B cell (primary cell): ENCODE data around the gene RPS28. TPM values are rescaled to one million over a fixed set of nuclear protein-coding genes. Genes with fewer than 3 reads are reported as not detected.

Experiments
- ATAC-seq: fragments of 200-7000 bp; cut with Tn5 transposase; one replicate; pipeline ENCODE4 v1.10.0; 2021; ENCODE audit warnings: low read depth, mild to moderate bottlenecking, moderate number of reproducible peaks, moderate library complexity
- CTCF ChIA-PET: fragments of 350-600 bp; sonication (Branson Sonifier 250); formaldehyde crosslinking; loops from one replicate; lab custom pipeline; 2021; ENCODE audit warnings: antibody characterized with exemption, inconsistent platforms; lab: Charles Lee
- POLR2A ChIA-PET: fragments of 350-600 bp; sonication (Branson Sonifier 250); formaldehyde crosslinking; loops from one replicate; lab custom pipeline; 2021; ENCODE audit warnings: antibody characterized with exemption; lab: Charles Lee
- DNase-seq: peaks from one replicate; pipeline ENCODE4 v3.0.0; 2013
- H2AFZ ChIP-seq: 2 replicates; pipeline ENCODE4 v1.6.1; 2012; ENCODE audit warnings: mild to moderate bottlenecking, low read depth, low read length; ENCODE audit not compliant: insufficient read depth, poor library complexity, severe bottlenecking
- H3K27ac ChIP-seq, 2 donors: 1 replicate in 1 of 2; 2 replicates in 1 of 2; pipeline ENCODE4 v1.5.1; 2012 to 2013; ENCODE audit warnings: low read length in 2 of 2, mild to moderate bottlenecking in 2 of 2, moderate library complexity in 1 of 2
- H3K27me3 ChIP-seq, 4 experiments: fragments of 200-600 bp in 1 of 4; sonication (generic) in 1 of 4; replicated peaks in 1 of 4; 1 replicate in 2 of 4; 2 replicates in 2 of 4; pipeline versions ENCODE4 v1.6.1 to v1.7.0; 2013 to 2016; ENCODE audit warnings: low read length in 3 of 4, mild to moderate bottlenecking in 2 of 4, mixed read lengths in 1 of 4, moderate library complexity in 1 of 4; ENCODE audit not compliant: insufficient read depth in 4 of 4, control insufficient read depth in 3 of 4; ENCODE audit errors: control extremely low read depth in 1 of 4
- H3K36me3 ChIP-seq, 2 experiments: replicated peaks in 1 of 2; 1 replicate in 1 of 2; 2 replicates in 1 of 2; pipeline versions ENCODE4 v1.6.1 to v1.7.1; 2013; ENCODE audit warnings: low read length in 1 of 2; ENCODE audit not compliant: insufficient read depth in 2 of 2, control insufficient read depth in 1 of 2; ENCODE audit errors: control extremely low read depth in 1 of 2, extremely low read depth in 1 of 2
- H3K4me1 ChIP-seq, 2 donors: fragments of 200-600 bp in 1 of 2; sonication (generic) in 1 of 2; 1 replicate in 1 of 2; 2 replicates in 1 of 2; pipeline versions ENCODE4 v1.5.1 to v1.6.1; 2013 to 2017; ENCODE audit warnings: low read length in 2 of 2; ENCODE audit not compliant: control insufficient read depth in 2 of 2, insufficient read depth in 2 of 2
- H3K4me2 ChIP-seq: replicated peaks from 2 replicates; pipeline ENCODE3; 2012; ENCODE audit warnings: mild to moderate bottlenecking, low read depth, low read length; ENCODE audit not compliant: poor library complexity, severe bottlenecking
- H3K4me3 ChIP-seq, 5 experiments: fragments of 200-600 bp in 1 of 5; sonication (generic) in 1 of 5; 1 replicate in 3 of 5; 2 replicates in 2 of 5; pipeline versions ENCODE4 v1.5.1 to v1.7.0; 2011 to 2016; ENCODE audit warnings: low read length in 4 of 5, mild to moderate bottlenecking in 4 of 5, low read depth in 2 of 5, control low read depth in 1 of 5, moderate library complexity in 1 of 5; ENCODE audit not compliant: insufficient read depth in 1 of 5; ENCODE audit errors: control extremely low read depth in 1 of 5, extremely low read depth in 1 of 5
- H3K79me2 ChIP-seq: fragments of 200-600 bp; sonication (generic); one replicate; pipeline ENCODE4 v1.6.0; 2016; ENCODE audit warnings: low read length; ENCODE audit not compliant: control insufficient read depth, insufficient read depth
- H3K9ac ChIP-seq: fragments of 200-600 bp; sonication (generic); 2 replicates; pipeline ENCODE4 v1.6.1; 2017; ENCODE audit warnings: mild to moderate bottlenecking, low read length, moderate library complexity
- H3K9me3 ChIP-seq, 3 donors: one replicate each; pipeline versions ENCODE4 v1.6.1 to v1.7.1; 2013; ENCODE audit warnings: low read length in 2 of 3; ENCODE audit not compliant: control insufficient read depth in 2 of 3, insufficient read depth in 1 of 3; ENCODE audit errors: control extremely low read depth in 1 of 3
- H4K20me1 ChIP-seq: 2 replicates; pipeline ENCODE4 v1.6.0; 2012; ENCODE audit warnings: mild to moderate bottlenecking, low read length; ENCODE audit not compliant: insufficient read depth, control insufficient read depth, poor library complexity, severe bottlenecking
- H3K27ac Mint-ChIP-seq: one replicate; pipeline ENCODE4 v1.8.0; 2021; ENCODE audit warnings: mixed read lengths
- H3K27me3 Mint-ChIP-seq: one replicate; pipeline ENCODE4 v1.8.0; 2021; ENCODE audit warnings: mixed read lengths
- H3K4me1 Mint-ChIP-seq: one replicate; pipeline ENCODE4 v1.8.0; 2021; ENCODE audit warnings: mixed read lengths
- H3K4me3 Mint-ChIP-seq: one replicate; pipeline ENCODE4 v1.8.0; 2021; ENCODE audit warnings: mixed read lengths
- H3K9me3 Mint-ChIP-seq: one replicate; pipeline ENCODE4 v1.8.0; 2022; ENCODE audit warnings: mixed read lengths; ENCODE audit not compliant: insufficient read depth
- CTCF ChIP-seq: fragments of 200-600 bp; IDR thresholded peaks from one replicate; pipeline ENCODE4 v1.8.0; 2022; ENCODE audit warnings: antibody characterized with exemption, mild to moderate bottlenecking
- EZH2 ChIP-seq: IDR thresholded peaks from 2 replicates; pipeline ENCODE4 v1.6.1; 2012; ENCODE audit warnings: borderline replicate concordance, low read depth, mild to moderate bottlenecking, moderate library complexity, low read length; ENCODE audit not compliant: insufficient read depth, poor library complexity, severe bottlenecking
- WGBS: methylation state at CpG from one replicate; pipeline ENCODE4 v1.1.5; 2013; ENCODE audit warnings: missing lambda C conversion rate; ENCODE audit not compliant: insufficient coverage; 5-methylcytosine and 5-hydroxymethylcytosine counted together
- intact Hi-C: fragments of 100-400 bp; cut with micrococcal nuclease; formaldehyde crosslinking; loops from one replicate; pipeline ENCODE4 v1.10.0; 2022
- polyA plus RNA-seq: library from polyadenylated mRNA; depleted of rRNA; stranded (reverse); fragments of >200 nt; gene quantifications from 2 replicates; pipeline ENCODE4 v1.2.3, GENCODE V29; 2012
- total RNA-seq, 2 donors: library from RNA; stranded (reverse); fragments of 120-200 nt in 1 of 2; gene quantifications; 1 replicate in 1 of 2; 2 replicates in 1 of 2; pipeline versions ENCODE4 v1.2.3 to v1.2.4, GENCODE V29; 2013 to 2022

The RPS28 gene
- total and polyA plus RNA-seq, 2 donors (not counting 1 experiment from before 2014, with no cell fraction given) = 1,800 to 2,579 TPM

- Histone ChIP-seq H3K27me3 (no peaks in the 10 kb centered on the region), H3K9me3 (no peaks in the 10 kb centered on the region), H4K20me1 (no peaks in the 10 kb centered on the region), H3K9ac (no peak overlapping the region), H2AFZ (no peak overlapping the region), H3K36me3 (no peaks in the 10 kb centered on the region), H3K4me3 (no peak overlapping the region), H3K4me1 (peaks cover 2 to 4% of the 10 kb centered on the region in 2 donors), H3K4me2 (no peak overlapping the region), H3K79me2 (peaks cover 7% of the 10 kb centered on the region), H3K27ac (no peak overlapping the region)
- no peak overlapping the region for H3K27ac Mint-ChIP-seq
- H3K9me3 Mint-ChIP-seq = no peaks in the 10 kb centered on the region
- ATAC-seq (no peak), DNase-seq (no peak)
- ChIA-PET CTCF (interaction anchor here (0.6 kb wide), 1 partner anchor 136 kb away, joined by 4 read pairs; no protein-coding TSS in a partner anchor), POLR2A (no interaction called here)
- no peaks in the 10 kb centered on the region for H3K27me3 Mint-ChIP-seq
- TF ChIP-seq EZH2 = no peak
- no peak for TF ChIP-seq CTCF
- intact Hi-C loops = loop anchor here (10.0 kb wide), 1 partner anchor 1108 kb away; no protein-coding TSS in a partner anchor
- H3K4me1 Mint-ChIP-seq = peaks cover 7% of the 10 kb centered on the region
- WGBS = 90% methylated on average over 6 of the region's 11 CpGs
- H3K4me3 Mint-ChIP-seq = no peak overlapping the region
These were observed 19.0 kb upstream of the RPS28 start for GRCh38 chr19:8302357-8302691.

- Histone ChIP-seq H3K4me1 (peaks cover 6 to 8% of the 10 kb centered on the region in 2 donors), H3K27ac (no peak overlapping the region), H3K27me3 (no peaks in the 10 kb centered on the region), H3K79me2 (peaks cover 11% of the 10 kb centered on the region), H2AFZ (no peak overlapping the region), H3K4me3 (no peak overlapping the region), H3K9me3 (no peaks in the 10 kb centered on the region), H3K9ac (no peak overlapping the region), H4K20me1 (no peaks in the 10 kb centered on the region), H3K4me2 (no peak overlapping the region), H3K36me3 (no peaks in the 10 kb centered on the region)
- TF ChIP-seq CTCF (no peak), EZH2 (no peak)
- intact Hi-C loops = loop anchor here (10.0 kb wide), 1 partner anchor 1108 kb away; no protein-coding TSS in a partner anchor
- H3K27ac Mint-ChIP-seq = no peak overlapping the region
- POLR2A ChIA-PET = no interaction called here
- H3K27me3 Mint-ChIP-seq = no peaks in the 10 kb centered on the region
- WGBS = 100% methylated on average over 4 of the region's 7 CpGs
- H3K4me3 Mint-ChIP-seq = no peak overlapping the region
- H3K4me1 Mint-ChIP-seq = peaks cover 11% of the 10 kb centered on the region
- DNase-seq (no peak), ATAC-seq (no peak)
- CTCF ChIA-PET = no interaction called here
- no peaks in the 10 kb centered on the region for H3K9me3 Mint-ChIP-seq
These were observed 18.6 kb upstream of the RPS28 start for GRCh38 chr19:8302734-8303133.
